ENCODE results near the gene FNBP1.

The FNBP1 gene

DNA sequence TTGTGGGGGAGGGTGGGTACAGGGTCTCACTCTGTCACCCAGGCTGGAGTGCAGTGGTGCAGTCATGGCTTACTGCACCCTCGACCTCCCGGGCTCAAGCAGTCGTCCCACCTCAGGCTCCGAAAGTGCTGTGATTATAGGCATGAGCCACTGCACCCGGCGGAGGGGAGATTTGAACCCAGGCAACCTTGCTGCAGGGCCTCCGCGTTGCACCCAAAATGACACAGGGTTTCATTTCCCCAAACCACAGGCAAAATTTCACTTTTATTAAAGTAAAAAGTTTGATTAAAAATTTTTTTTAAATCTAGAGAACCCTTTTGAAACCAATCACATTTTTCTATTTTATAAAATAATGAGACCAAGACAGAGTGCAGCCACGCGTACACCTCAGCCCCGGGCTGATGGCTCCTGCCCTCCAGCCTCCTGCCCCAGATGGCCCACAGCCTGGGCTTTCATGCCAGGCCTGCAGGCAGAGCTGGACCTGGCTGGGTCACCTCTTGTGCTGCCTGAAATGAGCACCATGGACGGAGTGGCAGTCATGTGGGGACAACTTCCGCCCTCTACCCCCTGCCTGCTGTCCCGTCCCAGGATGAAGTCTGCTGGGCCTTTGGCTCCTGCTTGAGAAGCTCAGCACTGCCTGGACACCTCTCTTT is 177.2 kb downstream of the FNBP1 start:
- no peak overlapping the region for H3K4me3 ChIP-seq (ENCODE audit: low read length)
- H3K4me1 ChIP-seq (ENCODE audit: control insufficient read depth, insufficient read depth, low read length), result no peaks in the 10 kb centered on the region
- peaks cover 47% of the 10 kb centered on the region for H3K36me3 ChIP-seq (ENCODE audit: control insufficient read depth, insufficient read depth, low read length, severe bottlenecking)
- no peak for DNase-seq (ENCODE audit: low read depth)
- H3K9ac ChIP-seq (ENCODE audit: low read length), result no peak overlapping the region
- H3K27me3 ChIP-seq (replicated peaks; ENCODE audit: control insufficient read depth, insufficient read depth, low read length), result no peaks in the 10 kb centered on the region
- H3K9me3 ChIP-seq (ENCODE audit: control insufficient read depth, low read length), result no peaks in the 10 kb centered on the region

DNA sequence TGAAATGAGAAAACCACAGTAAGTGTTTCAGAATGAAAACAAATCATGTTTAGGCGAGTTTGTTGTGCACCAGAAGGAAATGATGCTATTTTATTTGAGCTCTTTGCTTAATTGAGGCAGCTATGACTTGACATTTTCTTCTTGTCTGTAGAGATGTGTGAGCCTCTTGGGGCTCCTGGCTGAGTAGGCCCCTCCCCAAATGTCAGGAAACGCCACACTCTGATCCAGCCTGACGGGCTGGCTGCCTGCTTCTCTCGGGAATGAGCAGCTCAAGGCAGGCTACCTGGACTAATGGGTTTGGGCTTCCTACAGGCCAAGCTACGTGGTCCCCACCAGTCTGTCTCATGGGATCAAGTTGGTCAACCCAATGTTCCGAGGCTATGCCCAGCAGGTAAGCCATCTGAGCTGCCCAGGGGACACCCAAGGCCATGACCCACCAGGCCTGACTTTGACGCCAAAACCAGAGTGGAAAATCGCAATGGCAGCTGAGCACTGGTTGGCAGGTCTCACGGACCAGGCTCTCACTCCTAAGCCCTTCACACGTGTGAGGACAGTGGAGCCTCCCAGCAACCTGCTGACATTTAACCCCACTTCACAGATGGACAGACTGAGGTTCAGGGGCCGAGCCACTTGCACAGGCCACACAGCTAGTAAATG is 177.9 kb downstream of the FNBP1 start:
- Histone ChIP-seq H3K4me1 (ENCODE audit: control insufficient read depth, insufficient read depth, low read length) (no peaks in the 10 kb centered on the region), H3K36me3 (ENCODE audit: control insufficient read depth, insufficient read depth, low read length, severe bottlenecking) (peaks cover 49% of the 10 kb centered on the region), H3K9me3 (ENCODE audit: control insufficient read depth, low read length) (no peaks in the 10 kb centered on the region), H3K9ac (ENCODE audit: low read length) (no peak overlapping the region), H3K27me3 (replicated peaks; ENCODE audit: control insufficient read depth, insufficient read depth, low read length) (no peaks in the 10 kb centered on the region), H3K4me3 (ENCODE audit: low read length) (no peak overlapping the region)
- no peak for DNase-seq (ENCODE audit: low read depth)

DNA sequence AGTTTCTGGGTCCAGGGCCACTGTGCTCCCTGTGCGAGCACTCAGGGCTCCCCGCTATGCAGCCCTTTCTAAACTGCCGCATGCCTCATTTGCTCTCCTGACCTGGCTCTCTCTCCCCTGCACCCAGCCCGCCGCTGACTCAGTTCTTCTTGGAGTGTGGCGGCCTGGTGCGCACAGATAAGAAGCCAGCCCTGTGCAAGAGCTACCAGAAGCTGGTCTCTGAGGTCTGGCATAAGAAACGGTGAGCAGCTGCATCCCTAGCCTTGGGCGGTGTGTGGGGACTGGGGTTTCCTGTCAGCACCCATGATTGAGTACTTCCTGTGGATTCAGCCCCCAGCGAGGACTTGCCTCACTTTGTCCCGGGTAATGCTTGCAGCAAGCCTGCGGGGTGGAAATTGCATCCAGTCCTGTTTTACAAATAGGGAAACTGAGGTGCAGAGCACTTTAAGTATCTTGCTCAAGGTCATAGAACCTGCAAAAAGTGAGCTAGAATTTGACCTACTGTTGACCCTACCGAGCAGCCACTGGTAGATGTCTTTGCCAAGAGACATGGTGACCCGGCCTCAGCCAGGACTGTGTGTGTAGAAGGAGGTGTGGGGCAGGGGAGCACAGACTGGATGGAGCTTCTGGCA is 179.8 kb downstream of the FNBP1 start:
- H3K4me1 ChIP-seq (ENCODE audit: control insufficient read depth, insufficient read depth, low read length), result no peaks in the 10 kb centered on the region
- no peak overlapping the region for H3K9ac ChIP-seq (ENCODE audit: low read length)
- H3K4me3 ChIP-seq (ENCODE audit: low read length), result no peak overlapping the region
- no peaks in the 10 kb centered on the region for H3K27me3 ChIP-seq (replicated peaks; ENCODE audit: control insufficient read depth, insufficient read depth, low read length)
- no peaks in the 10 kb centered on the region for H3K9me3 ChIP-seq (ENCODE audit: control insufficient read depth, low read length)
- peaks cover 57% of the 10 kb centered on the region for H3K36me3 ChIP-seq (ENCODE audit: control insufficient read depth, insufficient read depth, low read length, severe bottlenecking)
- no peak for DNase-seq (ENCODE audit: low read depth)

DNA sequence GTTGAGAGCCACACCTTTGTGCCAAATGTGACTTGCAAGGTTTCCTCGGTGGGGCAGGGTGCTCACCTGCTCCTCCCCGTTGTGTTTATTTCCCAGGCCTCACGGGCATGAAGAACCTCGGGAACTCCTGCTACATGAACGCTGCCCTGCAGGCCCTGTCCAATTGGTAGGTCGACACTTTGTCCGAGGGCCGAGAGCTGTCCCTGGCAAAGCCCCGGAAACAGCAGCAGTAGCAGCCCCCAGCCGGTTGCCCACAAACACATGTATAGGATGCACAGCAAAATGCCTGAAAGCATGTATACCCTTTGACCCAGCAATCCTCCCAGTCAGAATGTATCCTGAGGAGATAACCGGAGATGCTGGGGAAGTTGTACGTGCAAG is 181.6 kb downstream of the FNBP1 start:
- no peaks in the 10 kb centered on the region for H3K4me1 ChIP-seq (ENCODE audit: control insufficient read depth, insufficient read depth, low read length)
- H3K9me3 ChIP-seq (ENCODE audit: control insufficient read depth, low read length), result no peaks in the 10 kb centered on the region
- H3K36me3 ChIP-seq (ENCODE audit: control insufficient read depth, insufficient read depth, low read length, severe bottlenecking), result peaks cover 59% of the 10 kb centered on the region
- no peak for DNase-seq (ENCODE audit: low read depth)
- H3K27me3 ChIP-seq (replicated peaks; ENCODE audit: control insufficient read depth, insufficient read depth, low read length), result no peaks in the 10 kb centered on the region
- H3K9ac ChIP-seq (ENCODE audit: low read length), result no peak overlapping the region
- H3K4me3 ChIP-seq (ENCODE audit: low read length), result no peak overlapping the region

DNA sequence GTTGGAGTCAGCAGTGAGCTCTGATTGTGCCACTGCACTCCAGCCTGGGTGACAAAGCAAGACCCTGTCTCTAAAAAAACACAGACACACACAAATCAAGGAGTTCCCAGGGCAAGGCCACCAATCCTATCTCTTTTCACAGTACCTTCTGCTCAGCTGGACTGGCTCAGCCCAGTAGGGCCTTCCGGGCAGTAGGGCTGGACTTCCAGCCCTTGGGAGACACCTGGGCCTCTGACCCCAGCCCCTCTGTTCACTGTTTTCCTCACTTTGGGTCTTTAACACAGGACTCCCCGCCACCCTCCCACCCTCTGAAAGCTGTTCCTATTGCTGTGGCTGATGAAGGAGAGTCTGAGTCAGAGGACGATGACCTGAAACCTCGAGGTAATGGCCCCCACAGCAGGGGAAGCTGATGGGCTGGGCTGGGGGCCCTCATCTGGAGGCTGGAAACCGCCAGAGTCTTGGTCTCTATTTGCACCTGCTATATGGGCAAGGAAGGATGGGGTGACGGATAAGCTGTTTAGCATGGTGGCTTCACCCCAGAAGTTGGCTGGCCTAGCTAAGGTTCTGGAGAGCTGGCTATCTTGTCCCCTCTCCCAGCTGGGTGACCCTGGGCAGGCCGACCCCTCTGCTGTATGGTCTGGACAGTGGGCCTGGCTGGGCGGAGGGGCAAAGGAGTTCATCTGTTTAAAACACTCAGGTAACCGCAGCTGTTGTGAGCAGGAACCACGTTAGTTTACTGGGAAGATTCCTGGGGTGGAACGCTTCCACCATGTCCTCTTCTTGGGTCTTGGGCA is 182.1 kb downstream of the FNBP1 start:
- Histone ChIP-seq H3K9ac (ENCODE audit: low read length) (no peak overlapping the region), H3K36me3 (ENCODE audit: control insufficient read depth, insufficient read depth, low read length, severe bottlenecking) (peaks cover 57% of the 10 kb centered on the region), H3K4me3 (ENCODE audit: low read length) (no peak overlapping the region), H3K27me3 (replicated peaks; ENCODE audit: control insufficient read depth, insufficient read depth, low read length) (no peaks in the 10 kb centered on the region), H3K9me3 (ENCODE audit: control insufficient read depth, low read length) (no peaks in the 10 kb centered on the region), H3K4me1 (ENCODE audit: control insufficient read depth, insufficient read depth, low read length) (no peaks in the 10 kb centered on the region)
- DNase-seq (ENCODE audit: low read depth), result no peak

DNA sequence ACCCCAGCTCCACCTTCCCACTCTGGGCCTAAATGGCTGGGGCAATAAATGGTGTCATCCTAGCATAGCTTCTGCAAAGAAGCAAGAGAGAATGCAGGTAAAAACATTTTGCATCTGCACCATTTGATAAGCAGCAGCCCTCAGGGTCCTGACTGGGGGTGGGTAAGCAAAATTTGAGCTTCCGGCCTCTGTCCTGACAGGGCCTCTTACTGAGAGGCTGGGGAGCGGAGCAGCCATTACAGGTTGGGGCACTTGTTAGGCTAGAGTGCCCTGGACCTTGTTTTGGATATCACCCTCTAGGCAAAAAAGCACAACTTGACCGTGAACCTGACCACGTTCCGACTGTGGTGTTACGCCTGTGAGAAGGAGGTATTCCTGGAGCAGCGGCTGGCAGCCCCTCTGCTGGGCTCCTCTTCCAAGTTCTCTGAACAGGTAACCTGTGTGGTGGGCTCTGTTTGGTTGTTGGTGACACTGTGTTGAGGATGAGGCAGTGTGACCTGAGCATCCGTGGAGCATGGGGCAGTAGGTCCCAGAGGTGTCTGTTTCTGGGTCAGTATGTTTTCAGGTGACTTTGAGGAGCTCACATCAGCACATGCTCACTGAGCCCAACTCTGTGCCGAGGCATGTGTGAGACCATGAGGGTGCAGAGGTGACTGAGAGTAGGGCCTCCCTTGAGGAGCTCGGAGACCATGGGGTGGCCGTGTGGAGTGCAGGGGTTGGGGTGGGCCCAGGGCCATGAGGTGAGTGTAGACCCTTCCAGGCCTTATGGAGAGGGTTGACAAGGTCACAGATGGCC is 184.6 kb downstream of the FNBP1 start:
- no peak for DNase-seq (ENCODE audit: low read depth)
- no peaks in the 10 kb centered on the region for H3K9me3 ChIP-seq (ENCODE audit: control insufficient read depth, low read length)
- H3K4me1 ChIP-seq (ENCODE audit: control insufficient read depth, insufficient read depth, low read length), result no peaks in the 10 kb centered on the region
- no peak overlapping the region for H3K9ac ChIP-seq (ENCODE audit: low read length)
- no peaks in the 10 kb centered on the region for H3K27me3 ChIP-seq (replicated peaks; ENCODE audit: control insufficient read depth, insufficient read depth, low read length)
- H3K4me3 ChIP-seq (ENCODE audit: low read length), result no peak overlapping the region
- H3K36me3 ChIP-seq (ENCODE audit: control insufficient read depth, insufficient read depth, low read length, severe bottlenecking), result peaks cover 61% of the 10 kb centered on the region

DNA sequence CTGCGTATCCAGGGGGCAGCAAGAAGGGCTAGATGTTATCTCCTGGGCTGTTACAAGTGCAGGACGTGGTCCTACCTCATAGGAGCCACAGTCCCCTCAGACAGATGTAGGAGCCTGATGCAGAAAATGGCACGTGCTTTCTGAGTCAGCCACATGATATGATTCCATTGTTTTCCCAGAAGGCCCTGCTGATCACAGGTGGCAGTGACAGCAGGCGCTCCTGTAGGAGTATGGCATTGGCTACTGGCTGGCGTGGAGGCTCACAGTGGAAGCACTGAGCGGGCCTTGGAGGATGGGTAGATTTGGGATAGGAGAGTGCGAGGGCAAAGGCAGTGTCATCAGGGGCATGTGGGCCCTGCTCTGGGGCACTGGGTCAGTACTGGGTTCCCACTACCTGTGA is 185.8 kb downstream of the FNBP1 start:
- DNase-seq (ENCODE audit: low read depth), result no peak
- H3K27me3 ChIP-seq (replicated peaks; ENCODE audit: control insufficient read depth, insufficient read depth, low read length), result no peaks in the 10 kb centered on the region
- no peaks in the 10 kb centered on the region for H3K4me1 ChIP-seq (ENCODE audit: control insufficient read depth, insufficient read depth, low read length)
- peaks cover 66% of the 10 kb centered on the region for H3K36me3 ChIP-seq (ENCODE audit: control insufficient read depth, insufficient read depth, low read length, severe bottlenecking)
- H3K4me3 ChIP-seq (ENCODE audit: low read length), result no peak overlapping the region
- H3K9me3 ChIP-seq (ENCODE audit: control insufficient read depth, low read length), result no peaks in the 10 kb centered on the region
- no peak overlapping the region for H3K9ac ChIP-seq (ENCODE audit: low read length)

DNA sequence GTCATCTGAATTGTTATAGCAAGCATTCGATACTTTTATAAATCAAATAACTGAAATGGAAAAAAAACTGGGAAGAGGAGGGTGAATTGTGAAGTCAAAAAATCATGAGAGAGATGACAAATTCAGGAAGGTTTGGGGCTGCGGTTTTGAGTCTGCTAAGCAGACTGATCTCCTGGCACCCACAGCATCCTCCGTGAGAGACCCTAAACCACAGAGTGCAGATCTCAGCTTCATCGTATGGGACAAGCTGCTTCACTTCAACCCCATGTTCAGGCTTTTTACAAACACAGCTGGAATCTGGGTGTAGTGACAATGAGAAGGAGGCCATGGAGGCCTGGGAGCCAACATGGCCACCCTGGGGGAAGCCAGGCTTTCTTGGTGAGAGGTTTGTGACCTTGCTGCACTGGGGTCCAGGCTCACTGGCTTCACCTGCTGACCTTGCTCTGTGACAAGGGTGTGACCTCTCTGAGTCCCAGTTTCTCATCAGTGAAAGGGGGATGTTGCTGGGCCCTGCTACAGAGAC is 188.3 kb downstream of the FNBP1 start:
- H3K4me1 ChIP-seq (ENCODE audit: control insufficient read depth, insufficient read depth, low read length), result no peaks in the 10 kb centered on the region
- peaks cover 68% of the 10 kb centered on the region for H3K36me3 ChIP-seq (ENCODE audit: control insufficient read depth, insufficient read depth, low read length, severe bottlenecking)
- no peak overlapping the region for H3K4me3 ChIP-seq (ENCODE audit: low read length)
- no peaks in the 10 kb centered on the region for H3K9me3 ChIP-seq (ENCODE audit: control insufficient read depth, low read length)
- no peak for DNase-seq (ENCODE audit: low read depth)
- no peaks in the 10 kb centered on the region for H3K27me3 ChIP-seq (replicated peaks; ENCODE audit: control insufficient read depth, insufficient read depth, low read length)
- no peak overlapping the region for H3K9ac ChIP-seq (ENCODE audit: low read length)

DNA sequence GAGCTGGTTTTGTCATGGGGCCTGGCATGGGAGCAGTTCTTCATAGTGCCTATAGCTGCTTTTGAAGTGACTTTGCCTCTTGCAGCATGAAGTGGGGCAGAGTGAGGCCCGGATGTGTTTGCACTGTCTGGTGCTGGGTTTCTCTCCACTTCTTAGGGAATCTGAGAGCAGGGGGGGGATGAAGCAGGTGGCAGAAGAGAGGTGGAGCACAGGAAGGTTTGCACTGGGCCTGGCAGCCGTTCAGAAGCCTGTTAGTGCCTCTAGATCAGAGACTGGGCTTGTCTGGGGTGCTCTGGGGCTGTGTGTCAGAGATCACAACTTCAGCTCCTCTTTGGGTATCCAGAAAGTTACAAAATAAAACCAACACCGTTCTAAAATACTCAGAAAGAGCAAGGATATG is 189.4 kb downstream of the FNBP1 start:
- no peaks in the 10 kb centered on the region for H3K4me1 ChIP-seq (ENCODE audit: control insufficient read depth, insufficient read depth, low read length)
- H3K4me3 ChIP-seq (ENCODE audit: low read length), result no peak overlapping the region
- peaks cover 65% of the 10 kb centered on the region for H3K36me3 ChIP-seq (ENCODE audit: control insufficient read depth, insufficient read depth, low read length, severe bottlenecking)
- no peaks in the 10 kb centered on the region for H3K9me3 ChIP-seq (ENCODE audit: control insufficient read depth, low read length)
- no peak overlapping the region for H3K9ac ChIP-seq (ENCODE audit: low read length)
- H3K27me3 ChIP-seq (replicated peaks; ENCODE audit: control insufficient read depth, insufficient read depth, low read length), result no peaks in the 10 kb centered on the region
- no peak for DNase-seq (ENCODE audit: low read depth)

DNA sequence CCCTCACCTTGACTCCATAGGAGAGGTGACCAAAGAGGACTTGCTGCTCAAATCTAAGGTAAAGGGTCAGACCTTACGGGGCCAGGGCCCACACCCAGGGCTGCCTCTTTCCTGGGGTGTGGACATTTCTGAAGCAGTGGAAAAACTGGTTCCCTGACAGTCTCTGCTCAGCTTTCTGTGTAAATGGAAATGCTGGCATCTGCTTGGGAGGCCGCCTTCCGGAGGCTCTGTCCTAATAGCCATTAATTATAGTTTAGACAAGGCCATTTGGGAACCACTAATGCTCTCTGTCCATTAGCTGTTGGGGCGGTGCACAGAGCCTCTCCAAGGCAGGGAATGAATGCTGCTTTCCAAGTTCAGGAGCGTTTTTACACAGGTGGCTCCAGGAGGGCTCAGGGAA is 190.4 kb downstream of the FNBP1 start:
- Histone ChIP-seq H3K4me3 (ENCODE audit: low read length) (no peak overlapping the region), H3K4me1 (ENCODE audit: control insufficient read depth, insufficient read depth, low read length) (no peaks in the 10 kb centered on the region), H3K27me3 (replicated peaks; ENCODE audit: control insufficient read depth, insufficient read depth, low read length) (no peaks in the 10 kb centered on the region), H3K9ac (ENCODE audit: low read length) (no peak overlapping the region), H3K9me3 (ENCODE audit: control insufficient read depth, low read length) (no peaks in the 10 kb centered on the region), H3K36me3 (ENCODE audit: control insufficient read depth, insufficient read depth, low read length, severe bottlenecking) (peaks cover 55% of the 10 kb centered on the region)
- no peak for DNase-seq (ENCODE audit: low read depth)

All from adipocyte (in vitro differentiated cells).